GM23338 (cell line): ENCODE measurements around the gene MALSU1. TPM values are rescaled to one million over a fixed set of nuclear protein-coding genes. Genes with fewer than 3 reads are reported as not detected.

Experiments used
- ATAC-seq: fragments of 200-7000 bp; cut with Tn5 transposase; 3 replicates; pipeline ENCODE4 v1.9.1; 2020
- DNase-seq: peaks from one replicate; pipeline ENCODE4 v3.0.0-alpha.2; 2015; ENCODE audit warnings: low spot score
- H2AFZ ChIP-seq: fragments of 200-600 bp; sonication (generic); 2 replicates; pipeline ENCODE4 v1.8.0; 2016; ENCODE audit warnings: antibody characterized with exemption, mild to moderate bottlenecking, moderate library complexity
- H3F3A ChIP-seq: fragments of 200-600 bp; sonication (generic); replicated peaks from 2 replicates; pipeline ENCODE4 v1.8.0; 2017; ENCODE audit warnings: antibody characterized with exemption, mixed run types, low read depth
- H3K27ac ChIP-seq: fragments of 200-600 bp; sonication (generic); 2 replicates; pipeline ENCODE4 v1.6.1; 2016; ENCODE audit warnings: low read depth
- H3K27me3 ChIP-seq: fragments of 200-600 bp; sonication (generic); 2 replicates; pipeline ENCODE4 v1.8.0; 2016; ENCODE audit warnings: mild to moderate bottlenecking, mixed run types, moderate library complexity; ENCODE audit not compliant: insufficient read depth
- H3K36me3 ChIP-seq: fragments of 200-600 bp; sonication (generic); 2 replicates; pipeline ENCODE4 v1.8.0; 2016; ENCODE audit warnings: mild to moderate bottlenecking; ENCODE audit not compliant: insufficient read depth
- H3K4me1 ChIP-seq: fragments of 200-600 bp; sonication (generic); 2 replicates; pipeline ENCODE4 v1.8.0; 2016; ENCODE audit warnings: mild to moderate bottlenecking, moderate library complexity; ENCODE audit not compliant: insufficient read depth
- H3K4me2 ChIP-seq: fragments of 200-600 bp; sonication (generic); 2 replicates; pipeline ENCODE4 v1.7.1; 2017; ENCODE audit warnings: mixed run types
- H3K4me3 ChIP-seq: fragments of 200-600 bp; sonication (generic); 2 replicates; pipeline ENCODE4 v1.6.1; 2016; ENCODE audit warnings: mixed run types
- H3K79me2 ChIP-seq: fragments of 200-600 bp; sonication (generic); replicated peaks from 2 replicates; pipeline ENCODE4 v1.8.0; 2017; ENCODE audit warnings: mild to moderate bottlenecking; ENCODE audit not compliant: insufficient read depth
- H3K9me2 ChIP-seq: fragments of 200-600 bp; sonication (generic); 2 replicates; pipeline ENCODE4 v1.8.0; 2017; ENCODE audit not compliant: insufficient read depth
- H4K20me1 ChIP-seq: fragments of 200-600 bp; sonication (generic); replicated peaks from 2 replicates; pipeline ENCODE4 v1.8.0; 2017; ENCODE audit warnings: mild to moderate bottlenecking; ENCODE audit not compliant: insufficient read depth
- H3K27ac Mint-ChIP-seq: 2 replicates; pipeline ENCODE4 v1.8.0; 2020; ENCODE audit warnings: inconsistent platforms, mild to moderate bottlenecking, moderate library complexity, mixed read lengths
- H3K27me3 Mint-ChIP-seq: 3 replicates; pipeline ENCODE4 v1.8.0; 2022; ENCODE audit warnings: low read depth, mild to moderate bottlenecking, moderate library complexity, mixed read lengths, inconsistent platforms; ENCODE audit not compliant: insufficient read depth, poor library complexity
- H3K36me3 Mint-ChIP-seq: 3 replicates; pipeline ENCODE4 v1.8.0; 2021; ENCODE audit warnings: low read depth, mild to moderate bottlenecking, inconsistent platforms, moderate library complexity, mixed read lengths
- H3K4me1 Mint-ChIP-seq: 3 replicates; pipeline ENCODE4 v1.8.0; 2020; ENCODE audit warnings: mild to moderate bottlenecking, inconsistent platforms, mixed read lengths
- H3K4me3 Mint-ChIP-seq: 3 replicates; pipeline ENCODE4 v1.8.0; 2021; ENCODE audit warnings: moderate library complexity, mild to moderate bottlenecking, inconsistent platforms, mixed read lengths
- H3K9me3 Mint-ChIP-seq: 3 replicates; pipeline ENCODE4 v1.8.0; 2020; ENCODE audit warnings: moderate library complexity, mild to moderate bottlenecking, inconsistent platforms, mixed read lengths
- CREB1 ChIP-seq: fragments of 250-450 bp; sonication (Bioruptor Pico); IDR thresholded peaks from 2 replicates; pipeline ENCODE4 v1.5.0; 2020; ENCODE audit warnings: low read depth, mild to moderate bottlenecking, moderate library complexity
- EZH2 ChIP-seq: fragments of 200-600 bp; sonication (generic); IDR thresholded peaks from one replicate; pipeline ENCODE4 v1.8.0; 2017; ENCODE audit warnings: antibody characterized with exemption, mild to moderate bottlenecking, low read depth; ENCODE audit not compliant: unreplicated experiment
- EZH2phosphoT487 ChIP-seq: fragments of 200-600 bp; sonication (generic); IDR thresholded peaks from one replicate; pipeline ENCODE4 v1.8.1; 2018; ENCODE audit warnings: antibody characterized with exemption; ENCODE audit not compliant: unreplicated experiment
- JUNB ChIP-seq: IDR thresholded peaks from one replicate; pipeline ENCODE4 v1.6.1; 2016; ENCODE audit warnings: antibody characterized with exemption; ENCODE audit not compliant: unreplicated experiment
- NANOG ChIP-seq: IDR thresholded peaks from 2 replicates; pipeline ENCODE4 v1.6.1; 2016; ENCODE audit warnings: antibody characterized with exemption, borderline replicate concordance
- POLR2AphosphoS5 ChIP-seq: IDR thresholded peaks from 2 replicates; pipeline ENCODE4 v1.6.1; 2016; ENCODE audit warnings: antibody characterized with exemption, low read depth
- STAT1 ChIP-seq: IDR thresholded peaks from one replicate; pipeline ENCODE4 v1.6.1; 2016; ENCODE audit warnings: antibody characterized with exemption; ENCODE audit not compliant: unreplicated experiment
- ZNF114 ChIP-seq: fragments of 250-450 bp; sonication (Bioruptor Pico); IDR thresholded peaks from 2 replicates; pipeline ENCODE4 v1.5.0; 2020; ENCODE audit warnings: mild to moderate bottlenecking, moderate library complexity
- ZNF331 ChIP-seq: fragments of 250-450 bp; sonication (Bioruptor Pico); IDR thresholded peaks from 2 replicates; pipeline ENCODE4 v1.5.0; 2020; ENCODE audit warnings: low read depth, mild to moderate bottlenecking, moderate library complexity
- polyA plus RNA-seq: library from polyadenylated mRNA; unstranded; fragments of >200 nt; fragmentation: Nextera tagmentation; extraction: Ambion mirVana; gene quantifications from 2 replicates; pipeline ENCODE4 v1.2.1, GENCODE V29; 2016
- total RNA-seq: library from RNA; depleted of rRNA; stranded (reverse); fragments of >200 nt; shearing (Covaris generic); gene quantifications from 2 replicates; pipeline ENCODE4 v1.2.3, GENCODE V29; 2014
- TF ChIP-seq, protein P1 (sequence below): IDR thresholded peaks from 2 replicates; pipeline ENCODE4 v1.6.1; 2016; ENCODE audit warnings: antibody characterized with exemption
- TF ChIP-seq, protein P2 (sequence below): IDR thresholded peaks from one replicate; pipeline ENCODE4 v1.6.1; 2018; ENCODE audit warnings: antibody characterized with exemption; ENCODE audit not compliant: unreplicated experiment
- TF ChIP-seq, protein P3 (sequence below), 2 experiments: fragments of 200-600 bp in 1 of 2; sonication (generic) in 1 of 2; conservative IDR thresholded peaks; 2 replicates each; pipeline versions ENCODE4 v1.5.1 to v1.6.1; 2016 to 2017; ENCODE audit warnings: antibody characterized with exemption in 2 of 2, low read depth in 2 of 2, mild to moderate bottlenecking in 2 of 2, moderate library complexity in 1 of 2

MALSU1 gene
- total and polyA plus RNA-seq, 2 experiments from 2014 or later: 96.8 to 209 TPM

- TF ChIP-seq, protein P1, sequence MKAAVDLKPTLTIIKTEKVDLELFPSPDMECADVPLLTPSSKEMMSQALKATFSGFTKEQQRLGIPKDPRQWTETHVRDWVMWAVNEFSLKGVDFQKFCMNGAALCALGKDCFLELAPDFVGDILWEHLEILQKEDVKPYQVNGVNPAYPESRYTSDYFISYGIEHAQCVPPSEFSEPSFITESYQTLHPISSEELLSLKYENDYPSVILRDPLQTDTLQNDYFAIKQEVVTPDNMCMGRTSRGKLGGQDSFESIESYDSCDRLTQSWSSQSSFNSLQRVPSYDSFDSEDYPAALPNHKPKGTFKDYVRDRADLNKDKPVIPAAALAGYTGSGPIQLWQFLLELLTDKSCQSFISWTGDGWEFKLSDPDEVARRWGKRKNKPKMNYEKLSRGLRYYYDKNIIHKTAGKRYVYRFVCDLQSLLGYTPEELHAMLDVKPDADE: no peak
Observed at GRCh38 chr7:23267357-23267756, 31.8 kb upstream of the MALSU1 start (continued).

GRCh38 chr7:23268167-23268566 is 31.0 kb upstream of the MALSU1 start:
- Mint-ChIP-seq H3K4me3 (no peak overlapping the region), H3K9me3 (no peaks in the 10 kb centered on the region), H3K27ac (no peak overlapping the region), H3K36me3 (no peaks in the 10 kb centered on the region), H3K4me1 (peaks cover 7% of the 10 kb centered on the region; the same call in 1 of the 3 replicates), H3K27me3 (peaks cover 3% of the 10 kb centered on the region)
- Histone ChIP-seq H3F3A (no peaks in the 10 kb centered on the region), H4K20me1 (no peaks in the 10 kb centered on the region), H3K4me2 (no peak overlapping the region), H3K27me3 (no peaks in the 10 kb centered on the region), H3K79me2 (no peaks in the 10 kb centered on the region), H3K9me2 (no peaks in the 10 kb centered on the region), H3K36me3 (no peaks in the 10 kb centered on the region), H3K4me3 (no peak overlapping the region), H3K4me1 (no peaks in the 10 kb centered on the region), H2AFZ (no peak overlapping the region), H3K27ac (no peak overlapping the region)
- DNase-seq (no peak), ATAC-seq (no peak)
- TF ChIP-seq POLR2AphosphoS5 (no peak), JUNB (no peak), CREB1 (CRISPR knock-in tag) (no peak), ZNF114 (CRISPR knock-in tag) (no peak), EZH2 (no peak), ZNF331 (no peak), EZH2phosphoT487 (no peak), STAT1 (no peak), NANOG (no peak)
- TF ChIP-seq, protein P1: no peak
- TF ChIP-seq, protein P2, sequence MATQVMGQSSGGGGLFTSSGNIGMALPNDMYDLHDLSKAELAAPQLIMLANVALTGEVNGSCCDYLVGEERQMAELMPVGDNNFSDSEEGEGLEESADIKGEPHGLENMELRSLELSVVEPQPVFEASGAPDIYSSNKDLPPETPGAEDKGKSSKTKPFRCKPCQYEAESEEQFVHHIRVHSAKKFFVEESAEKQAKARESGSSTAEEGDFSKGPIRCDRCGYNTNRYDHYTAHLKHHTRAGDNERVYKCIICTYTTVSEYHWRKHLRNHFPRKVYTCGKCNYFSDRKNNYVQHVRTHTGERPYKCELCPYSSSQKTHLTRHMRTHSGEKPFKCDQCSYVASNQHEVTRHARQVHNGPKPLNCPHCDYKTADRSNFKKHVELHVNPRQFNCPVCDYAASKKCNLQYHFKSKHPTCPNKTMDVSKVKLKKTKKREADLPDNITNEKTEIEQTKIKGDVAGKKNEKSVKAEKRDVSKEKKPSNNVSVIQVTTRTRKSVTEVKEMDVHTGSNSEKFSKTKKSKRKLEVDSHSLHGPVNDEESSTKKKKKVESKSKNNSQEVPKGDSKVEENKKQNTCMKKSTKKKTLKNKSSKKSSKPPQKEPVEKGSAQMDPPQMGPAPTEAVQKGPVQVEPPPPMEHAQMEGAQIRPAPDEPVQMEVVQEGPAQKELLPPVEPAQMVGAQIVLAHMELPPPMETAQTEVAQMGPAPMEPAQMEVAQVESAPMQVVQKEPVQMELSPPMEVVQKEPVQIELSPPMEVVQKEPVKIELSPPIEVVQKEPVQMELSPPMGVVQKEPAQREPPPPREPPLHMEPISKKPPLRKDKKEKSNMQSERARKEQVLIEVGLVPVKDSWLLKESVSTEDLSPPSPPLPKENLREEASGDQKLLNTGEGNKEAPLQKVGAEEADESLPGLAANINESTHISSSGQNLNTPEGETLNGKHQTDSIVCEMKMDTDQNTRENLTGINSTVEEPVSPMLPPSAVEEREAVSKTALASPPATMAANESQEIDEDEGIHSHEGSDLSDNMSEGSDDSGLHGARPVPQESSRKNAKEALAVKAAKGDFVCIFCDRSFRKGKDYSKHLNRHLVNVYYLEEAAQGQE: no peak
- TF ChIP-seq, protein P3, sequence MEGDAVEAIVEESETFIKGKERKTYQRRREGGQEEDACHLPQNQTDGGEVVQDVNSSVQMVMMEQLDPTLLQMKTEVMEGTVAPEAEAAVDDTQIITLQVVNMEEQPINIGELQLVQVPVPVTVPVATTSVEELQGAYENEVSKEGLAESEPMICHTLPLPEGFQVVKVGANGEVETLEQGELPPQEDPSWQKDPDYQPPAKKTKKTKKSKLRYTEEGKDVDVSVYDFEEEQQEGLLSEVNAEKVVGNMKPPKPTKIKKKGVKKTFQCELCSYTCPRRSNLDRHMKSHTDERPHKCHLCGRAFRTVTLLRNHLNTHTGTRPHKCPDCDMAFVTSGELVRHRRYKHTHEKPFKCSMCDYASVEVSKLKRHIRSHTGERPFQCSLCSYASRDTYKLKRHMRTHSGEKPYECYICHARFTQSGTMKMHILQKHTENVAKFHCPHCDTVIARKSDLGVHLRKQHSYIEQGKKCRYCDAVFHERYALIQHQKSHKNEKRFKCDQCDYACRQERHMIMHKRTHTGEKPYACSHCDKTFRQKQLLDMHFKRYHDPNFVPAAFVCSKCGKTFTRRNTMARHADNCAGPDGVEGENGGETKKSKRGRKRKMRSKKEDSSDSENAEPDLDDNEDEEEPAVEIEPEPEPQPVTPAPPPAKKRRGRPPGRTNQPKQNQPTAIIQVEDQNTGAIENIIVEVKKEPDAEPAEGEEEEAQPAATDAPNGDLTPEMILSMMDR (conservative IDR thresholded peaks at IDR 0.05; ENCODE audit: low read depth in 2 of 2): no peak
